Tibial nerve (tissue), 4 donors: Measurements from ENCODE around the gene CFAP47. TPM values are rescaled to one million over a fixed set of nuclear protein-coding genes. Genes with fewer than 3 reads are reported as not detected.
"Not testable (repeated sequence)": the region's sequence is repeated elsewhere in the genome, so short reads cannot be mapped to it uniquely, and the experiment has no call there.

ENCODE experiments used
- DNase-seq, 2 donors: peaks; one replicate each; pipeline ENCODE4 v3.0.0-alpha.2; 2019; ENCODE audit warnings: low spot score in 2 of 2
- H3K27ac ChIP-seq, 4 donors: fragments of 200-600 bp; sonication (generic) in 3 of 4; one replicate each; pipeline ENCODE4 v1.5.1; 2017 to 2019; ENCODE audit warnings: mild to moderate bottlenecking in 1 of 4
- H3K27me3 ChIP-seq, 2 donors: fragments of 200-600 bp; sonication (generic) in 1 of 2; one replicate each; pipeline versions ENCODE4 v1.5.1 to v1.6.0; 2017 to 2019
- H3K36me3 ChIP-seq, 3 donors: fragments of 200-600 bp; sonication (generic); one replicate each; pipeline ENCODE4 v1.5.1; 2018 to 2019
- H3K4me1 ChIP-seq, 4 donors: fragments of 200-600 bp; sonication (generic) in 3 of 4; one replicate each; pipeline ENCODE4 v1.5.1; 2017 to 2019
- H3K4me3 ChIP-seq, 4 donors: fragments of 200-600 bp; sonication (generic) in 3 of 4; one replicate each; pipeline ENCODE4 v1.5.1; 2017 to 2019; ENCODE audit warnings: mild to moderate bottlenecking in 1 of 4, moderate library complexity in 1 of 4
- H3K9me3 ChIP-seq, 4 donors: fragments of 200-600 bp; sonication (generic) in 3 of 4; one replicate each; pipeline ENCODE4 v1.5.1; 2017 to 2019
- EP300 ChIP-seq, 2 donors: sonication (generic); formaldehyde crosslinking; IDR thresholded peaks; one replicate each; pipeline ENCODE4 v1.6.1; 2017; ENCODE audit warnings: antibody characterized with exemption in 2 of 2, mild to moderate bottlenecking in 1 of 2
- POLR2A ChIP-seq, 2 donors: fragments of 450-650 bp; IDR thresholded peaks; one replicate each; pipeline ENCODE4 v1.6.1; 2017; ENCODE audit warnings: antibody characterized with exemption in 2 of 2, mild to moderate bottlenecking in 2 of 2, moderate library complexity in 2 of 2
- WGBS, 2 donors: methylation state at CpG; one replicate each; pipeline ENCODE4 v1.1.5; 2018; 5-methylcytosine and 5-hydroxymethylcytosine counted together
- total RNA-seq, 4 donors: library from RNA; depleted of rRNA; stranded (reverse); fragments of >200 nt; gene quantifications; one replicate each; pipeline ENCODE4 v1.1.0, GENCODE V29; 2016
- TF ChIP-seq, protein P1 (sequence below), 5 experiments: fragments of 200-600 bp in 3 of 5; fragments of 450-650 bp in 2 of 5; sonication (generic) in 3 of 5; IDR thresholded peaks; one replicate each; pipeline ENCODE4 v1.5.1; 2016 to 2019; ENCODE audit warnings: antibody characterized with exemption in 5 of 5, mild to moderate bottlenecking in 3 of 5, moderate library complexity in 2 of 5

Gene CFAP47
- total RNA-seq, 4 donors from 2014 or later, result not detected

- no peaks in the 10 kb centered on the region for H3K9me3 ChIP-seq
- H3K36me3 ChIP-seq, result no peaks in the 10 kb centered on the region
- no peaks in the 10 kb centered on the region for H3K27me3 ChIP-seq
- TF ChIP-seq POLR2A (IDR thresholded peaks at IDR 0.05) (no peak), EP300 (IDR thresholded peaks at IDR 0.05) (no peak)
- TF ChIP-seq, protein P1, sequence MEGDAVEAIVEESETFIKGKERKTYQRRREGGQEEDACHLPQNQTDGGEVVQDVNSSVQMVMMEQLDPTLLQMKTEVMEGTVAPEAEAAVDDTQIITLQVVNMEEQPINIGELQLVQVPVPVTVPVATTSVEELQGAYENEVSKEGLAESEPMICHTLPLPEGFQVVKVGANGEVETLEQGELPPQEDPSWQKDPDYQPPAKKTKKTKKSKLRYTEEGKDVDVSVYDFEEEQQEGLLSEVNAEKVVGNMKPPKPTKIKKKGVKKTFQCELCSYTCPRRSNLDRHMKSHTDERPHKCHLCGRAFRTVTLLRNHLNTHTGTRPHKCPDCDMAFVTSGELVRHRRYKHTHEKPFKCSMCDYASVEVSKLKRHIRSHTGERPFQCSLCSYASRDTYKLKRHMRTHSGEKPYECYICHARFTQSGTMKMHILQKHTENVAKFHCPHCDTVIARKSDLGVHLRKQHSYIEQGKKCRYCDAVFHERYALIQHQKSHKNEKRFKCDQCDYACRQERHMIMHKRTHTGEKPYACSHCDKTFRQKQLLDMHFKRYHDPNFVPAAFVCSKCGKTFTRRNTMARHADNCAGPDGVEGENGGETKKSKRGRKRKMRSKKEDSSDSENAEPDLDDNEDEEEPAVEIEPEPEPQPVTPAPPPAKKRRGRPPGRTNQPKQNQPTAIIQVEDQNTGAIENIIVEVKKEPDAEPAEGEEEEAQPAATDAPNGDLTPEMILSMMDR (IDR thresholded peaks at IDR 0.05), result no peak
- no peaks in the 10 kb centered on the region for H3K4me1 ChIP-seq
- 87 to 89% methylated on average over 1 of the region's 1 CpG for WGBS, 2 donors
- DNase-seq, result no peak
- H3K4me3 ChIP-seq, result no peak overlapping the region
- H3K27ac ChIP-seq, result no peak overlapping the region
Measured at GRCh38 chrX:36083256-36083655, 163.7 kb downstream of the CFAP47 start.

GRCh38 chrX:36087366-36087765, 167.8 kb downstream of the CFAP47 start:
- 73 to 85% methylated on average over 2 of the region's 2 CpGs for WGBS, 2 donors
- no peaks in the 10 kb centered on the region for H3K4me1 ChIP-seq
- no peak overlapping the region for H3K4me3 ChIP-seq
- H3K9me3 ChIP-seq, result no peaks in the 10 kb centered on the region
- TF ChIP-seq, protein P1 (IDR thresholded peaks at IDR 0.05), result no peak
- TF ChIP-seq POLR2A (IDR thresholded peaks at IDR 0.05) (no peak), EP300 (IDR thresholded peaks at IDR 0.05) (no peak)
- no peak overlapping the region for H3K27ac ChIP-seq
- no peaks in the 10 kb centered on the region for H3K36me3 ChIP-seq
- no peak for DNase-seq
- H3K27me3 ChIP-seq, result no peaks in the 10 kb centered on the region

- H3K4me1 ChIP-seq, DNase-seq, H3K27me3 ChIP-seq, H3K36me3 ChIP-seq, H3K9me3 ChIP-seq, H3K4me3 ChIP-seq, H3K27ac ChIP-seq: not testable (repeated sequence)
- 89 to 93% methylated on average over 10 of the region's 10 CpGs for WGBS, 2 donors
Measured at GRCh38 chrX:36088939-36089338, 169.4 kb downstream of the CFAP47 start.

- WGBS, 2 donors, result 84 to 90% methylated on average over 2 of the region's 2 CpGs
- DNase-seq, result no peak
- H3K4me1 ChIP-seq, result no peaks in the 10 kb centered on the region
Measured at GRCh38 chrX:36102425-36102824, 182.9 kb downstream of the CFAP47 start.

DNA sequence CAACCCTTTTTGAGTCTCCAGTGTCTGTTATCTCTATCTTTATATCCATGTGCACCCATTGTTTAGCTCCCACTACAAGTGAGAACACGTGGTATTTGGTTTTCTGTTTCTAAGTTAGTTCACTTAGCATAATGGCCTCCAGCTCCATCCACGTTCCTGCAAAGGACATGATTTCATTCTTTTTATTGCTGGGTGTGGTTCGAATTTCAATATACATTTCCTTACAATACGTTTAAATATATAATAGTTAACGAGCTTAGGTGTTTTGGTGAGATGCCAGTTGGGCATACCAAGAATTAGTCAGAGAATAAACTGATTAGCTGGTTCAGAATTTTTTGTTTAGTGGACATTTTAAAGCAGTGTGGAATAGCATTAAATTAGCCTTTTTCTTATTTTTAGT, 196.7 kb downstream of the CFAP47 start:
- Histone ChIP-seq H3K9me3 (peaks cover 0 to 5% (median 2%) of the 10 kb centered on the region in 4 donors), H3K27ac (no peak overlapping the region), H3K36me3 (no peaks in the 10 kb centered on the region), H3K27me3 (no peaks in the 10 kb centered on the region), H3K4me1 (no peaks in the 10 kb centered on the region), H3K4me3 (no peak overlapping the region)
- no peak for DNase-seq
- 58 to 80% methylated on average over 5 of the region's 5 CpGs for WGBS, 2 donors
- TF ChIP-seq, protein P1 (IDR thresholded peaks at IDR 0.05), result no peak
- TF ChIP-seq POLR2A (IDR thresholded peaks at IDR 0.05) (no peak), EP300 (IDR thresholded peaks at IDR 0.05) (no peak)

More at GRCh38 chrX:36102425-36102824, 182.9 kb downstream of the CFAP47 start:
- Histone ChIP-seq H3K9me3 (no peaks in the 10 kb centered on the region), H3K36me3 (no peaks in the 10 kb centered on the region), H3K27ac (no peak overlapping the region), H3K27me3 (no peaks in the 10 kb centered on the region), H3K4me3 (no peak overlapping the region)
- TF ChIP-seq, protein P1 (IDR thresholded peaks at IDR 0.05), result no peak
- TF ChIP-seq POLR2A (IDR thresholded peaks at IDR 0.05) (no peak), EP300 (IDR thresholded peaks at IDR 0.05) (no peak)

GRCh38 chrX:36159254-36159653, 239.7 kb downstream of the CFAP47 start:
- Histone ChIP-seq H3K4me3 (no peak overlapping the region), H3K9me3 (no peaks in the 10 kb centered on the region), H3K36me3 (no peaks in the 10 kb centered on the region), H3K27ac (no peak overlapping the region), H3K27me3 (no peaks in the 10 kb centered on the region), H3K4me1 (no peaks in the 10 kb centered on the region)
- no peak for TF ChIP-seq POLR2A (IDR thresholded peaks at IDR 0.05)
- TF ChIP-seq EP300 (IDR thresholded peaks at IDR 0.05), result no peak
- WGBS, 2 donors, result 64 to 76% methylated on average over 7 of the region's 7 CpGs
- no peak for DNase-seq
